GM18507 (cell line): ENCODE measurements around the gene CPNE2.
A peak's percentile ranks its signal among the peaks of the same experiment; 100 is the strongest.
"Not testable (repeated sequence)": the region's sequence is repeated elsewhere in the genome, so short reads cannot be mapped to it uniquely, and the experiment has no call there.

Experiments used
- DNase-seq: peaks from one replicate; pipeline ENCODE4 v3.0.0; 2011; ENCODE audit warnings: low read depth; ENCODE audit not compliant: insufficient read length; ENCODE audit errors: extremely low spot score
- FAIRE-seq: peaks from 2 replicates; lab custom pipeline; 2011; peaks lifted over from hg19 to GRCh38; lab: Jason Lieb, UNC

CPNE2 gene

GRCh38 chr16:57067347-57067746 is 25.0 kb upstream of the CPNE2 start:
- no peak for FAIRE-seq
- no peak for DNase-seq

GRCh38 chr16:57069053-57069452 is 23.3 kb upstream of the CPNE2 start:
- DNase-seq (no peak), FAIRE-seq (no peak)

- no peak for FAIRE-seq
These were observed 22.6 kb upstream of the CPNE2 start for GRCh38 chr16:57069635-57070370.

GRCh38 chr16:57070424-57070823 is 22.0 kb upstream of the CPNE2 start:
- DNase-seq (no peak), FAIRE-seq (no peak)

More at GRCh38 chr16:57069635-57070370, 22.6 kb upstream of the CPNE2 start:
- no peak for DNase-seq

GRCh38 chr16:57071081-57071732 is 21.2 kb upstream of the CPNE2 start:
- not testable (repeated sequence) for FAIRE-seq, DNase-seq

- DNase-seq = no peak
- no peak for FAIRE-seq
These were observed 20.4 kb upstream of the CPNE2 start for GRCh38 chr16:57071831-57072582.

GRCh38 chr16:57072616-57073275 is 19.6 kb upstream of the CPNE2 start:
- FAIRE-seq = no peak
- no peak for DNase-seq

GRCh38 chr16:57077714-57078113 is 14.7 kb upstream of the CPNE2 start:
- FAIRE-seq (no peak), DNase-seq (no peak)

GRCh38 chr16:57081744-57082143 is 10.6 kb upstream of the CPNE2 start:
- no peak for DNase-seq
- no peak for FAIRE-seq

- DNase-seq = no peak
- FAIRE-seq = no peak
These were observed 9.7 kb upstream of the CPNE2 start for GRCh38 chr16:57082664-57083063.

- no peak for FAIRE-seq
- DNase-seq = no peak
These were observed 8.8 kb upstream of the CPNE2 start for GRCh38 chr16:57083485-57084126.

- FAIRE-seq (peak; percentile 96), DNase-seq (peak; percentile 75)
These were observed 8.1 kb upstream of the CPNE2 start for GRCh38 chr16:57084257-57084770.

GRCh38 chr16:57084996-57085395 is 7.4 kb upstream of the CPNE2 start:
- no peak for FAIRE-seq

GRCh38 chr16:57087003-57087402 is 5.4 kb upstream of the CPNE2 start:
- DNase-seq (no peak), FAIRE-seq (no peak)

More at GRCh38 chr16:57084996-57085395, 7.4 kb upstream of the CPNE2 start:
- no peak for DNase-seq

GRCh38 chr16:57089406-57089805 is 3.0 kb upstream of the CPNE2 start:
- DNase-seq (no peak), FAIRE-seq (no peak)

GRCh38 chr16:57091200-57091974 is 996 bp upstream of the CPNE2 start:
- FAIRE-seq = no peak

GRCh38 chr16:57092786-57093411 is 516 bp downstream of the CPNE2 start:
- FAIRE-seq (no peak), DNase-seq (no peak)

More at GRCh38 chr16:57091200-57091974, 996 bp upstream of the CPNE2 start:
- no peak for DNase-seq
